ENCODE measurements around the gene ALKBH8.
"Not testable (repeated sequence)": the region's sequence is repeated elsewhere in the genome, so short reads cannot be mapped to it uniquely, and the experiment has no call there.

The ALKBH8 gene

DNA sequence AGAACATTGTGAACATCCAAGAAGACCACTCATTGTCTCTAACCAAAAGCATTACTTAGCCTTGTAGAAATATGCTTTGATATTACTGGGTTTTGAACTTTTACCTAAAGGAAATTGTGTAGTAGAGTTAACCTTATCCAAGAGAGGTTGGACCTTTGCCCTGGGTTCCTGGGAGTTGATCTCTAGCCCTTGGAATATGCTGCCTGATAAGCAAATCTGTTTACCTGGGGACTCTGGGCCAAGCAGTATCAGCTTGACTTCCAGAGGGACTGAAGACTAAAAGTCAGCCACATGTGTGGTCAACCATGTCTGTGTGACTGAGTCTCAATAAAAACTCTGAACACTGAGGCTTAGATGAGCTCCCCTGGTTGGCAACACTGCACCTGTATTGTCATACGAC lies 63.8 kb downstream of the ALKBH8 start:
- no peaks in the 10 kb centered on the region for H3K4me1 ChIP-seq
- no peak overlapping the region for H3K4me2 ChIP-seq (ENCODE audit: low read length)
- H3K27me3 ChIP-seq (ENCODE audit: control insufficient read depth, insufficient read depth, low read length) = no peaks in the 10 kb centered on the region
- no peak overlapping the region for H3K4me3 ChIP-seq (ENCODE audit: low read depth, low read length)
- no peaks in the 10 kb centered on the region for H3K79me2 ChIP-seq
- TF ChIP-seq, protein P1, sequence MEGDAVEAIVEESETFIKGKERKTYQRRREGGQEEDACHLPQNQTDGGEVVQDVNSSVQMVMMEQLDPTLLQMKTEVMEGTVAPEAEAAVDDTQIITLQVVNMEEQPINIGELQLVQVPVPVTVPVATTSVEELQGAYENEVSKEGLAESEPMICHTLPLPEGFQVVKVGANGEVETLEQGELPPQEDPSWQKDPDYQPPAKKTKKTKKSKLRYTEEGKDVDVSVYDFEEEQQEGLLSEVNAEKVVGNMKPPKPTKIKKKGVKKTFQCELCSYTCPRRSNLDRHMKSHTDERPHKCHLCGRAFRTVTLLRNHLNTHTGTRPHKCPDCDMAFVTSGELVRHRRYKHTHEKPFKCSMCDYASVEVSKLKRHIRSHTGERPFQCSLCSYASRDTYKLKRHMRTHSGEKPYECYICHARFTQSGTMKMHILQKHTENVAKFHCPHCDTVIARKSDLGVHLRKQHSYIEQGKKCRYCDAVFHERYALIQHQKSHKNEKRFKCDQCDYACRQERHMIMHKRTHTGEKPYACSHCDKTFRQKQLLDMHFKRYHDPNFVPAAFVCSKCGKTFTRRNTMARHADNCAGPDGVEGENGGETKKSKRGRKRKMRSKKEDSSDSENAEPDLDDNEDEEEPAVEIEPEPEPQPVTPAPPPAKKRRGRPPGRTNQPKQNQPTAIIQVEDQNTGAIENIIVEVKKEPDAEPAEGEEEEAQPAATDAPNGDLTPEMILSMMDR (IDR thresholded peaks at IDR 0.05) = no peak
- H3K9ac ChIP-seq = no peak overlapping the region
- H3K36me3 ChIP-seq (ENCODE audit: control insufficient read depth, insufficient read depth, low read length) = no peaks in the 10 kb centered on the region
- no peaks in the 10 kb centered on the region for H3K9me3 ChIP-seq (ENCODE audit: control insufficient read depth, low read length)
- no peak overlapping the region for H3K27ac ChIP-seq
- H2AFZ ChIP-seq = no peak overlapping the region

DNA sequence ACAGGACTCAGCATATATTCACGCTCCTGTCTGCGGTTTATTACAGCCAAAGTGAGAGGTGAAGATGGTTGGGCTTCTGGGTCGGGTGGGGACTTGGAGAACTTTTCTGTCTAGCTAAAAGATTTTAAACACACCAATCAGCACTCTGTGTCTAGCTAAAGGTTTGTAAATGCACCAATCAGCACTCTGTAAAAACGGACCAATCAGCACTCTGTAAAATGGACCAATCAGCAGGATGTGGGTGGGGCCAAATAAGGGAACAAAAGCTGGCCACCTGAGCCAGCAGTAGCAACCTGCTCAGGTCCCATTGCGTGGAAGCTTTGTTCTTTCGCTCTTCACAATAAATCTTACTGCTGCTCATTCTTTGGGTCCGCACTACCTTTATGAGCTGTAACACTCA lies 68.2 kb downstream of the ALKBH8 start:
- not testable (repeated sequence) for H3K4me2 ChIP-seq (ENCODE audit: low read length); H3K27ac ChIP-seq; H3K4me3 ChIP-seq (ENCODE audit: low read depth, low read length); H3K79me2 ChIP-seq; H3K9me3 ChIP-seq (ENCODE audit: control insufficient read depth, low read length); H3K4me1 ChIP-seq; H2AFZ ChIP-seq; H3K27me3 ChIP-seq (ENCODE audit: control insufficient read depth, insufficient read depth, low read length); H3K36me3 ChIP-seq (ENCODE audit: control insufficient read depth, insufficient read depth, low read length); H3K9ac ChIP-seq

DNA sequence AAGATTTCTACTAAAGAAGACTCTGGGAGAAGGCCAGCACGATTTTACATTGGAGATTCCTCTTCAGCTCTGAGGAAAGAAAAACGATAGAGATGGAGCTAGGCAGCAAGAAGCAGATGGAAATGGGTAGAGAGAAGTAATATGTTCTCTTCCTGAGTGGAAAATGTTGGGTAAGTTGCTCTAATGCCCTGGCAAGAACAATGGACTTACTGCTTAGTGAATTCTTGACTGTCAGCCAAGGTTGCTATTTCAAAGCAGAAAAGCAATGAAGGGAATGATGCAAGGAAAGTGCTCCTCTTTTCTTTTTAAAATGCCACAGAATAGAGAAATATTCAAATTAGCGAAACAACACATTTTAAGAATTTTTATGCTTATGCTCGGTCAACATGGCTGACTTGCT lies 69.5 kb downstream of the ALKBH8 start:
- Histone ChIP-seq H3K4me3 (ENCODE audit: low read depth, low read length) (no peak overlapping the region), H3K79me2 (no peaks in the 10 kb centered on the region), H3K4me1 (no peaks in the 10 kb centered on the region), H2AFZ (no peak overlapping the region), H3K4me2 (ENCODE audit: low read length) (no peak overlapping the region), H3K9me3 (ENCODE audit: control insufficient read depth, low read length) (no peaks in the 10 kb centered on the region), H3K27me3 (ENCODE audit: control insufficient read depth, insufficient read depth, low read length) (no peaks in the 10 kb centered on the region), H3K9ac (no peak overlapping the region), H3K36me3 (ENCODE audit: control insufficient read depth, insufficient read depth, low read length) (no peaks in the 10 kb centered on the region), H3K27ac (no peak overlapping the region)
- TF ChIP-seq, protein P1 (IDR thresholded peaks at IDR 0.05) = no peak

DNA sequence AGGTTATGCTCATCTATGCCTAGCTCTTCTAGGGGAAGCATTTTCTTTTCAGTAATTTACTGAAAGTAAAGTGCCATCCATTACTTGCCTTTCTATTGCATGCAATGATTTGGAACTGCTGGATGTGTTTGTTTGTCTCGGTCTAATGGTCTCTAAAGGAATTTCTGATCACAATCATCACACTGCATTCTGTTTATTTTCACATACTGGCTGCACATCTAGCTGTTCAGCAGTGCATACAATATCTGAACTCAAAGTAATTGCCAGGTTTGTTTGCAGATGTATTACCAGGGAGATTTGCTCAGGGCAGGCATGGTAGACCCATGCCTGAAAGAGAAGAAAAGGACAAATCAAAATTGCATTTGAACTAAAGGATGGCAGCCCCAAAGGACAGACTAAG lies 71.5 kb downstream of the ALKBH8 start:
- H3K4me2 ChIP-seq (ENCODE audit: low read length) = no peak overlapping the region
- no peaks in the 10 kb centered on the region for H3K36me3 ChIP-seq (ENCODE audit: control insufficient read depth, insufficient read depth, low read length)
- TF ChIP-seq, protein P1 (IDR thresholded peaks at IDR 0.05) = no peak
- H3K9ac ChIP-seq = no peak overlapping the region
- no peaks in the 10 kb centered on the region for H3K79me2 ChIP-seq
- H3K27me3 ChIP-seq (ENCODE audit: control insufficient read depth, insufficient read depth, low read length) = no peaks in the 10 kb centered on the region
- no peaks in the 10 kb centered on the region for H3K4me1 ChIP-seq
- no peak overlapping the region for H3K4me3 ChIP-seq (ENCODE audit: low read depth, low read length)
- H2AFZ ChIP-seq = no peak overlapping the region
- H3K27ac ChIP-seq = no peak overlapping the region
- no peaks in the 10 kb centered on the region for H3K9me3 ChIP-seq (ENCODE audit: control insufficient read depth, low read length)

DNA sequence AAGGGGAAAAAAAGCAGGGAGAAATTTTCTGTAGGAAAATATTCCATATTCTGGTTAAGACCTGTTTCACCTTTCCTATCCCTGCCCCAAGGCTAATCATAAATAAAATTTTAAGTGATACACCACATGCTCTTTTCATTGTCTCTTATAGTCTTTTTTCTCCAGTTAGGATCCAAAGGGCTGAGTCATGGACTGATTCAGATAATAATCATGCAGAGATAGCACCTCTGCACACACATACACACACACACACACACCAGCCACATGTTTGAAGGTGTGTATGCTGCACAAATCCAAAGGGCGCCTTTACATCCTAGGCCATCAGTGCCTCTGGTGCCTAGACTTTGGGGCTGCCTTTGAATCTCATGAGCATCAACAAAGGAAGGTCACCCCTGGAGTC lies 72.4 kb downstream of the ALKBH8 start:
- TF ChIP-seq, protein P1 (IDR thresholded peaks at IDR 0.05) = no peak
- Histone ChIP-seq H3K27me3 (ENCODE audit: control insufficient read depth, insufficient read depth, low read length) (no peaks in the 10 kb centered on the region), H3K4me3 (ENCODE audit: low read depth, low read length) (no peak overlapping the region), H3K79me2 (no peaks in the 10 kb centered on the region), H3K4me1 (no peaks in the 10 kb centered on the region), H3K9ac (no peak overlapping the region), H3K36me3 (ENCODE audit: control insufficient read depth, insufficient read depth, low read length) (no peaks in the 10 kb centered on the region), H3K27ac (no peak overlapping the region), H3K9me3 (ENCODE audit: control insufficient read depth, low read length) (no peaks in the 10 kb centered on the region), H2AFZ (no peak overlapping the region), H3K4me2 (ENCODE audit: low read length) (no peak overlapping the region)
